HG03460 (cell line): Measurements from ENCODE around the gene CCL8.

Experiments
- ATAC-seq: cut with Tn5 transposase; IDR thresholded peaks from one replicate; pipeline ENCODE4 v1.9.1; 2021; ENCODE audit not compliant: unreplicated experiment

CCL8 gene

DNA sequence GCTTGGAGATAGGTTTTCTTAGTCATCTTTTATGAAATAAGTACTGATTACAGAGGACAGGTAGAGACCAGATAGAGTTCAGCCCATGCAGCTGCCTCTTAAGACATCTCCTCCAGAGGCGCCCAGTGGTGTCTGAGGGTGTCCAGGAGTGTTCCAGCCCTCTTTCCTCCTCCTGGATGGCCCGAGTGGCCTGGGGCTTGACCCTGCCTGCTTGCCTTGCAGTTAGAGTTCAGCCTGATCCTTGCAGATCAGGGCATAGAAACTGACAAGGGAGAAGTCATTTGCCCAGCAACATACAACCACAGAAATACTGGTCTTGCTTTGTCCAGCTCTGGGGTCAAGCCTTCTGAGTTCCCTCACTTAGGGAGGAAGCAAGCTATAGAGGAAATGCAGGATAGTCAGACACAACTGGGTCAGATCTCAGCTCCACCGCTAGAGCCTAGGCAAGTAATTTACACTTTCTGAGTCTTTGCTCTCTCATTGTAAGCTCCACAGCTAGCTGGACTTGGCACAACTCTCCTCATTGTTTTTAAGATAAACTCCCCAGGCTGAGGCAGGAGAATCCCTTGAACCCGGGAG, 47.4 kb downstream of the CCL8 start:
- no peak for ATAC-seq

- no peak for ATAC-seq
Observed at GRCh38 chr17:34367486-34368195, 48.4 kb downstream of the CCL8 start.

GRCh38 chr17:34368196-34368945, 49.1 kb downstream of the CCL8 start:
- no peak for ATAC-seq

- no peak for ATAC-seq
Observed at GRCh38 chr17:34368946-34369500, 49.8 kb downstream of the CCL8 start.

GRCh38 chr17:34369571-34369970, 50.3 kb downstream of the CCL8 start:
- no peak for ATAC-seq

GRCh38 chr17:34370376-34370996, 51.3 kb downstream of the CCL8 start:
- no peak for ATAC-seq

GRCh38 chr17:34370997-34371395, 51.8 kb downstream of the CCL8 start:
- ATAC-seq = no peak
